ENCODE measurements around the gene PODXL. TPM values are rescaled to one million over a fixed set of nuclear protein-coding genes. Genes with fewer than 3 reads are reported as not detected.

PODXL gene
- total and polyA plus RNA-seq, 2 of the 8 experiments (the other 6 are each of a cell fraction or from before 2014, with no cell fraction given): 638 to 925 TPM

- H2BK12ac ChIP-seq (ENCODE audit: low read depth, low read length): no peak overlapping the region
- H3K23ac ChIP-seq (ENCODE audit: insufficient read length): no peak overlapping the region
- H2AK5ac ChIP-seq (ENCODE audit: low read depth, low read length): no peak overlapping the region
- H3K36me3 ChIP-seq (ENCODE audit: control insufficient read depth in 2 of 4, insufficient read depth in 4 of 4, low read length in 3 of 4): peaks cover 0 to 47% (median 6%) of the 10 kb centered on the region in 4 experiments; a peak in 4 of 8 replicates
- no peak overlapping the region for H4K5ac ChIP-seq (ENCODE audit: insufficient read length, low read depth, low read length)
- no peaks in the 10 kb centered on the region for H3K9me3 ChIP-seq (ENCODE audit: insufficient read depth in 2 of 2, low read depth in 1 of 2, low read length in 1 of 2)
- H3K4me3 ChIP-seq (ENCODE audit: extremely low read depth in 1 of 4, insufficient read depth in 2 of 4, low read depth in 3 of 4, low read length in 4 of 4): no peak overlapping the region
- no peak overlapping the region for H3K18ac ChIP-seq (ENCODE audit: extremely low read depth, low read length)
- H3K27ac ChIP-seq (ENCODE audit: low read depth, low read length): no peak overlapping the region
- no peak overlapping the region for H2BK120ac ChIP-seq (replicated peaks; ENCODE audit: low read depth, low read length)
- peaks cover 9% of the 10 kb centered on the region for H3K79me1 ChIP-seq (ENCODE audit: low read depth, low read length)
- DNase-seq (ENCODE audit: low read depth in 1 of 2, low spot score in 2 of 2) (no peak), FAIRE-seq (no peak)
- POLR2A ChIA-PET (ENCODE audit: partially characterized antibody): interaction anchor here (0.7 to 2.1 kb wide), 3 partner anchors 13 to 1022 kb away, joined by 3 to 8 read pairs (median 5); no protein-coding TSS in a partner anchor
- H3K23me2 ChIP-seq (ENCODE audit: low read depth, low read length): no peaks in the 10 kb centered on the region
- no peak overlapping the region for H4K8ac ChIP-seq (ENCODE audit: extremely low read depth, insufficient read depth, low read length)
- no peak overlapping the region for H2AFZ ChIP-seq (ENCODE audit: low read length)
- no peak overlapping the region for H3K56ac ChIP-seq (replicated peaks; ENCODE audit: insufficient read length, low read depth, low read length)
- no peak overlapping the region for H2BK15ac ChIP-seq (ENCODE audit: low read length)
- H3K4ac ChIP-seq (replicated peaks; ENCODE audit: insufficient read length, low read depth, low read length): no peak overlapping the region
- no peaks in the 10 kb centered on the region for H3K27me3 ChIP-seq (replicated peaks in 1 of 4; ENCODE audit: control insufficient read depth in 3 of 4, extremely low read depth in 1 of 4, insufficient read depth in 3 of 4, low read length in 3 of 4)
- H4K20me1 ChIP-seq (replicated peaks in 1 of 2; ENCODE audit: control insufficient read depth in 1 of 2, insufficient read depth in 2 of 2, low read length in 2 of 2): peaks cover 36 to 51% of the 10 kb centered on the region in 2 experiments
- no peak overlapping the region for H3K4me2 ChIP-seq (ENCODE audit: insufficient read depth in 1 of 2, low read depth in 2 of 2, low read length in 2 of 2)
- no peak overlapping the region for H3K9ac ChIP-seq (replicated peaks in 1 of 4; ENCODE audit: extremely low read depth in 1 of 4, low read depth in 3 of 4, low read length in 3 of 4)
- no peak overlapping the region for H3K14ac ChIP-seq (ENCODE audit: insufficient read length)
- H3K79me2 ChIP-seq (ENCODE audit: control insufficient read depth in 1 of 2, insufficient read depth in 2 of 2, low read length in 2 of 2): peaks cover 30 to 99% of the 10 kb centered on the region in 2 experiments; a peak in 3 of 4 replicates
- CTCF ChIA-PET (ENCODE audit: partially characterized antibody): interaction anchor here (1.0 to 1.9 kb wide), 3 partner anchors 12 to 57 kb away, joined by 3 to 8 read pairs (median 4); no protein-coding TSS in a partner anchor
- H3K4me1 ChIP-seq (replicated peaks in 1 of 4; ENCODE audit: control insufficient read depth in 3 of 4, insufficient read depth in 4 of 4, low read length in 3 of 4): peaks cover 8 to 32% (median 20%) of the 10 kb centered on the region in 4 experiments
- H2BK5ac ChIP-seq (ENCODE audit: low read depth, low read length): no peak overlapping the region
- TF ChIP-seq MAFK (IDR thresholded peaks at IDR 0.05; ENCODE audit: low read depth, low read length): no peak
- no peak for TF ChIP-seq KDM4A (IDR thresholded peaks at IDR 0.05; ENCODE audit: low read depth, low read length, severe bottlenecking)
- TF ChIP-seq CHD2 (IDR thresholded peaks at IDR 0.05; ENCODE audit: low read length): no peak
- no peak for TF ChIP-seq CBX8 (IDR thresholded peaks at IDR 0.05; ENCODE audit: borderline replicate concordance, low read depth, low read length)
- 96% methylated on average over 2 of the region's 2 CpGs; no CpG with 5 or more reads in 1 of the 2 experiments for WGBS, 2 experiments (ENCODE audit: extremely low coverage in 1 of 2, insufficient coverage in 1 of 2, insufficient read length in 1 of 2, insufficient replicate concordance in 2 of 2, low coverage in 1 of 2, low lambda C conversion rate in 2 of 2, missing lambda C conversion rate in 1 of 2)
- H2BK20ac ChIP-seq (ENCODE audit: low read length): no peak overlapping the region
- no peak overlapping the region for H4K91ac ChIP-seq (replicated peaks; ENCODE audit: insufficient read length, low read length)
Observed at GRCh38 chr7:131525820-131526219, 30.6 kb downstream of the PODXL start.

Measured in H1 (cell line).